H1 (cell line): Measurements from ENCODE around the gene XDH. TPM values are rescaled to one million over a fixed set of nuclear protein-coding genes. Genes with fewer than 3 reads are reported as not detected.

Source experiments
- CTCF ChIA-PET: fragments of 300-600 bp; sonication (Branson Sonifier 250); formaldehyde crosslinking; loops from one replicate; lab custom pipeline; 2021; ENCODE audit not compliant: partially characterized antibody; lab: Charles Lee
- POLR2A ChIA-PET: fragments of 300-600 bp; sonication (Branson Sonifier 250); formaldehyde crosslinking; loops from one replicate; lab custom pipeline; 2021; ENCODE audit warnings: inconsistent platforms; ENCODE audit not compliant: partially characterized antibody; lab: Charles Lee
- DNase-seq, 2 experiments: peaks; one replicate each; pipeline versions ENCODE4 v3.0.0 to v3.0.0-alpha.2; 2010 to 2022; ENCODE audit warnings: low spot score in 2 of 2, low read depth in 1 of 2, mixed read lengths in 1 of 2
- FAIRE-seq: peaks from 2 replicates; lab custom pipeline; 2011; peaks lifted over from hg19 to GRCh38; lab: Jason Lieb, UNC
- H2AFZ ChIP-seq: 2 replicates; pipeline ENCODE4 v1.8.1; 2012; ENCODE audit warnings: low read length, inconsistent platforms
- H2AK5ac ChIP-seq: 2 replicates; pipeline ENCODE4 v1.6.1; 2013; ENCODE audit warnings: low read depth, low read length
- H2BK120ac ChIP-seq: replicated peaks from 2 replicates; pipeline ENCODE3; 2013; ENCODE audit warnings: low read depth, low read length, inconsistent platforms
- H2BK12ac ChIP-seq: 2 replicates; pipeline ENCODE4 v1.6.1; 2013; ENCODE audit warnings: low read depth, low read length
- H2BK15ac ChIP-seq: 2 replicates; pipeline ENCODE4 v1.6.1; 2013; ENCODE audit warnings: low read length
- H2BK20ac ChIP-seq: 2 replicates; pipeline ENCODE4 v1.6.1; 2013; ENCODE audit warnings: low read length
- H2BK5ac ChIP-seq: 2 replicates; pipeline ENCODE4 v1.6.1; 2013; ENCODE audit warnings: low read depth, low read length
- H3K14ac ChIP-seq: 2 replicates; pipeline ENCODE4 v1.6.1; 2013; ENCODE audit warnings: inconsistent platforms; ENCODE audit not compliant: insufficient read length
- H3K18ac ChIP-seq: 2 replicates; pipeline ENCODE4 v1.6.1; 2013; ENCODE audit warnings: low read length; ENCODE audit errors: extremely low read depth
- H3K23ac ChIP-seq: 2 replicates; pipeline ENCODE4 v1.6.1; 2013; ENCODE audit warnings: inconsistent platforms; ENCODE audit not compliant: insufficient read length
- H3K23me2 ChIP-seq: 2 replicates; pipeline ENCODE4 v1.6.1; 2013; ENCODE audit warnings: low read depth, low read length
- H3K27ac ChIP-seq: 2 replicates; pipeline ENCODE4 v1.6.1; 2011; ENCODE audit warnings: low read depth, low read length, inconsistent platforms
- H3K27me3 ChIP-seq, 4 experiments: replicated peaks in 1 of 4; 1 replicate in 1 of 4; 2 replicates in 3 of 4; pipeline versions ENCODE4 v1.6.1 to v1.8.1; 2011 to 2013; ENCODE audit warnings: low read length in 3 of 4, mild to moderate bottlenecking in 3 of 4, inconsistent platforms in 2 of 4, mixed read lengths in 2 of 4, moderate library complexity in 1 of 4; ENCODE audit not compliant: control insufficient read depth in 3 of 4, insufficient read depth in 3 of 4; ENCODE audit errors: extremely low read depth in 1 of 4
- H3K36me3 ChIP-seq, 4 experiments: 2 replicates each; pipeline versions ENCODE4 v1.6.1 to v1.8.1; 2011 to 2013; ENCODE audit warnings: mild to moderate bottlenecking in 4 of 4, low read length in 3 of 4, moderate library complexity in 2 of 4, control low read depth in 1 of 4, inconsistent platforms in 1 of 4; ENCODE audit not compliant: insufficient read depth in 4 of 4, control insufficient read depth in 2 of 4
- H3K4ac ChIP-seq: replicated peaks from 2 replicates; pipeline ENCODE3; 2013; ENCODE audit warnings: low read length, low read depth, mixed read lengths, inconsistent platforms; ENCODE audit not compliant: insufficient read length
- H3K4me1 ChIP-seq, 4 experiments: replicated peaks in 1 of 4; 1 replicate in 1 of 4; 2 replicates in 3 of 4; pipeline versions ENCODE4 v1.6.1 to v1.8.1; 2011 to 2013; ENCODE audit warnings: low read length in 3 of 4, inconsistent platforms in 2 of 4, mixed read lengths in 1 of 4; ENCODE audit not compliant: insufficient read depth in 4 of 4, control insufficient read depth in 3 of 4
- H3K4me2 ChIP-seq, 2 experiments: 2 replicates each; pipeline versions ENCODE4 v1.6.1 to v1.8.1; 2011 to 2013; ENCODE audit warnings: low read depth in 2 of 2, low read length in 2 of 2, control low read depth in 1 of 2, inconsistent platforms in 1 of 2, mild to moderate bottlenecking in 1 of 2; ENCODE audit not compliant: insufficient read depth in 1 of 2
- H3K4me3 ChIP-seq, 4 experiments: fragments of 200-600, 300-600 bp in 1 of 4; sonication (generic), shearing (Covaris generic), sonication (Bioruptor Twin) in 1 of 4; 2 replicates each; pipeline versions ENCODE4 v1.5.1 to v1.8.1; 2011 to 2016; ENCODE audit warnings: low read length in 4 of 4, low read depth in 3 of 4, control low read depth in 2 of 4, inconsistent platforms in 2 of 4, mild to moderate bottlenecking in 2 of 4, mixed read lengths in 1 of 4, moderate library complexity in 1 of 4; ENCODE audit not compliant: insufficient read depth in 2 of 4; ENCODE audit errors: extremely low read depth in 1 of 4
- H3K56ac ChIP-seq: replicated peaks from 2 replicates; pipeline ENCODE3; 2013; ENCODE audit warnings: low read depth, mild to moderate bottlenecking, mixed read lengths, low read length, inconsistent platforms; ENCODE audit not compliant: insufficient read length
- H3K79me1 ChIP-seq: 2 replicates; pipeline ENCODE4 v1.6.1; 2013; ENCODE audit warnings: low read depth, low read length, control low read depth
- H3K79me2 ChIP-seq, 2 experiments: 2 replicates each; pipeline versions ENCODE4 v1.6.1 to v1.8.1; 2012 to 2013; ENCODE audit warnings: low read length in 2 of 2, mild to moderate bottlenecking in 2 of 2, inconsistent platforms in 1 of 2; ENCODE audit not compliant: insufficient read depth in 2 of 2, control insufficient read depth in 1 of 2
- H3K9ac ChIP-seq, 4 experiments: replicated peaks in 1 of 4; 1 replicate in 1 of 4; 2 replicates in 3 of 4; pipeline versions ENCODE4 v1.6.1 to v1.8.1; 2011 to 2013; ENCODE audit warnings: low read depth in 3 of 4, low read length in 3 of 4, control low read depth in 2 of 4, mild to moderate bottlenecking in 2 of 4, moderate library complexity in 2 of 4, inconsistent platforms in 1 of 4; ENCODE audit errors: extremely low read depth in 1 of 4
- H3K9me3 ChIP-seq, 2 experiments: 2 replicates each; pipeline versions ENCODE4 v1.6.1 to v1.8.1; 2012 to 2013; ENCODE audit warnings: mild to moderate bottlenecking in 2 of 2, moderate library complexity in 2 of 2, control low read depth in 1 of 2, inconsistent platforms in 1 of 2, low read depth in 1 of 2, low read length in 1 of 2, mixed read lengths in 1 of 2; ENCODE audit not compliant: insufficient read depth in 2 of 2
- H4K20me1 ChIP-seq, 2 experiments: replicated peaks in 1 of 2; 2 replicates each; pipeline versions ENCODE3 to v1.8.1; 2011 to 2013; ENCODE audit warnings: inconsistent platforms in 2 of 2, low read length in 2 of 2, mild to moderate bottlenecking in 1 of 2; ENCODE audit not compliant: insufficient read depth in 2 of 2, control insufficient read depth in 1 of 2
- H4K5ac ChIP-seq: 2 replicates; pipeline ENCODE4 v1.6.1; 2013; ENCODE audit warnings: low read length, low read depth, mixed read lengths, inconsistent platforms; ENCODE audit not compliant: insufficient read length
- H4K8ac ChIP-seq: 2 replicates; pipeline ENCODE4 v1.8.0; 2013; ENCODE audit warnings: mild to moderate bottlenecking, moderate library complexity, low read length, inconsistent platforms; ENCODE audit not compliant: insufficient read depth; ENCODE audit errors: extremely low read depth
- H4K91ac ChIP-seq: replicated peaks from 2 replicates; pipeline ENCODE3; 2013; ENCODE audit warnings: low read length, mixed read lengths, inconsistent platforms; ENCODE audit not compliant: insufficient read length
- KDM1A ChIP-seq: fragments of 200-600, 300-600 bp; sonication (generic); IDR thresholded peaks from 2 replicates; pipeline ENCODE4 v1.7.1; 2016; ENCODE audit warnings: mild to moderate bottlenecking, low read length, borderline replicate concordance
- ZNF274 ChIP-seq: IDR thresholded peaks from 2 replicates; pipeline ENCODE4 v1.7.0; 2012; ENCODE audit warnings: low read length, borderline replicate concordance; ENCODE audit errors: extremely low read depth
- polyA plus RNA-seq, 7 experiments: library from polyadenylated mRNA; depleted of rRNA in 3 of 7; stranded (reverse) in 5 of 7; unstranded in 2 of 7; fragments of >200 nt in 5 of 7; fragments of 200-250 nt in 2 of 7; gene quantifications; 1 replicate in 5 of 7; 2 replicates in 1 of 7; 4 replicates in 1 of 7; pipeline versions ENCODE4 v1.2.1 to v1.2.3, GENCODE V29; 2011 to 2013; ENCODE audit warnings: missing spikeins in 2 of 7, mixed read lengths in 2 of 7
- total RNA-seq: library from RNA; stranded (reverse); fragmentation: NEBNext Ultra II Directional; extraction: Animal tissue kit (Norgen Biotek cat#: 25700); gene quantifications from 2 replicates; pipeline ENCODE4 v1.2.1, GENCODE V29; 2021
- TF ChIP-seq, protein P1 (sequence below): IDR thresholded peaks from 2 replicates; pipeline ENCODE4 v1.6.1; 2011; ENCODE audit warnings: low read depth, mild to moderate bottlenecking, low read length; ENCODE audit not compliant: insufficient read depth

The XDH gene
- total and polyA plus RNA-seq, 2 of the 8 experiments (the other 6 are each of a cell fraction or from before 2014, with no cell fraction given), result 0.68 to 1.2 TPM

DNA sequence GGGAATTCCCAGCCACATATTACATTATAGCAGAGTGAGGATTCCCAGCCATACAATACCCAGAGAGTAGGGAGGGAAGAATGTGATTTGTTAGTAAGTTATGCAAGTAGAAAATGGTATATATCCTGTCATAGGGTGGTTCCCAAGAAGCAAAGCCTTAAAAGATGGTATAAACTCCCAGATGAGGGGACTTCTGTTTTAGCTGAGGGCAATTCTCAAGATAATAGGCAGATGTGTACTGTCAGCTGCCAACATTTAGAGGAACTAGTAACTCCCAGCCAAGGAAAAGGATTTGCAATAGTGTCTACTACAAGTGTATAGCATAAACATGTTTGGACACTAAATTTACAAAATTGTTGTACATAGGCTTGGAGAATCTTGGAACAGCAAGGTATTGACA lies 86.5 kb downstream of the XDH start:
- Histone ChIP-seq H2BK12ac (no peak overlapping the region), H4K91ac (no peak overlapping the region), H3K14ac (no peak overlapping the region), H3K27me3 (no peaks in the 10 kb centered on the region; a peak in 2 of 7 replicates), H3K4me2 (no peak overlapping the region), H3K56ac (no peak overlapping the region), H4K8ac (no peak overlapping the region), H2BK120ac (no peak overlapping the region), H2BK15ac (no peak overlapping the region), H3K79me2 (no peaks in the 10 kb centered on the region), H3K4me3 (no peak overlapping the region), H2AFZ (no peak overlapping the region), H2BK5ac (no peak overlapping the region), H2AK5ac (no peak overlapping the region), H3K36me3 (no peaks in the 10 kb centered on the region), H3K4ac (no peak overlapping the region), H2BK20ac (no peak overlapping the region), H3K27ac (no peak overlapping the region), H3K79me1 (no peaks in the 10 kb centered on the region), H3K9ac (no peak overlapping the region), H3K9me3 (no peaks in the 10 kb centered on the region), H3K4me1 (peaks cover 0 to 1% (median 0%) of the 10 kb centered on the region in 4 experiments; a peak in 2 of 7 replicates), H4K20me1 (no peaks in the 10 kb centered on the region), H4K5ac (no peak overlapping the region), H3K23ac (no peak overlapping the region), H3K23me2 (no peaks in the 10 kb centered on the region), H3K18ac (no peak overlapping the region)
- POLR2A ChIA-PET, result no interaction called here
- DNase-seq (no peak), FAIRE-seq (no peak)
- CTCF ChIA-PET, result interaction anchor here (1.7 to 3.7 kb wide), 3 partner anchors 61 to 466 kb away, joined by 3 to 14 read pairs (median 8); partner anchors contain the start of gene EHD3
- TF ChIP-seq, protein P1, sequence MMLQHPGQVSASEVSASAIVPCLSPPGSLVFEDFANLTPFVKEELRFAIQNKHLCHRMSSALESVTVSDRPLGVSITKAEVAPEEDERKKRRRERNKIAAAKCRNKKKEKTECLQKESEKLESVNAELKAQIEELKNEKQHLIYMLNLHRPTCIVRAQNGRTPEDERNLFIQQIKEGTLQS, result no peak
- TF ChIP-seq KDM1A, result no peak
- no peak for TF ChIP-seq ZNF274
